ENCODE measurements around the gene ANXA6.
A peak's percentile ranks its signal among the peaks of the same experiment; 100 is the strongest.

The ANXA6 gene

DNA sequence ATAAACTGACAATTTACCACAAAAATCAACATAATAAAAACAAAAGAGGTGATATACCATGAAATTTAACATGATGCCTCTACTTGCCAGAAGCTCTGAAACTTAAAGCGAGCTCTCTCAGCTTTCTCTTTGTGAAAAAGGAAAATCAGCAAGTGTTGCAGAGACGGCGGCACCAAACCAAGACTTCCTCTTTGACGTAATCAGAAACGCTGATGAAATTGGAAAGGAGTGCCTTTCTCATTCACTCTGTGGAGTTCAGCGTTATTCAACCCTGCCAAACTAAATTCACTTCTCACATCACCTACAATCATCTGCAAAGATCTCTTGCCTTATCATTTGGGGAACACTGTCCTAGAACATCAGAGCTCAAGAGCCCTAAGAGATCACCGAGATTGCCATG lies 32.2 kb downstream of the ANXA6 start:
- DNase-seq = no peak

- DNase-seq = no peak
These were observed 33.5 kb downstream of the ANXA6 start for GRCh38 chr5:151123897-151124751.

GRCh38 chr5:151122828-151123227 lies 34.8 kb downstream of the ANXA6 start:
- DNase-seq = no peak

DNA sequence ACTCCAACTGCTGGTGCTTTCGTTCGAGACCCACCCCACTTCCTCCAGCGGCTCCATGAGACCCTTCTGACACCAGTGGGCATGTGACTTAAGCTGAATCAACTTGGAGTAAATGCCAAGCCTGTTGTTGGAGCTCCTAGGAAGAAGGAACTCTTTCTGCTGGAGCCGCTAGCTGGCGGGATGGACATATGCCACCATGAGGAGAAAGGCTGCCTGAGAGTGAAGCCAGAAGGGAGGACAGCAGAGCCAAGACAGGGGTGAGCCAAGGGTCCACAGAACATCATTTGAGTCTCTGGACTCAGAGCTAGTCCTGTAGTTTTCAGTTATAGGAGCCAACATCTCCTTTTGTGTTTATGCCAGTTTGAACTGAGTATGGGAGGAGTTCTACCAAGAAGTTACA lies 35.9 kb downstream of the ANXA6 start:
- DNase-seq = no peak

GRCh38 chr5:151121095-151121494 lies 36.5 kb downstream of the ANXA6 start:
- DNase-seq = no peak

DNA sequence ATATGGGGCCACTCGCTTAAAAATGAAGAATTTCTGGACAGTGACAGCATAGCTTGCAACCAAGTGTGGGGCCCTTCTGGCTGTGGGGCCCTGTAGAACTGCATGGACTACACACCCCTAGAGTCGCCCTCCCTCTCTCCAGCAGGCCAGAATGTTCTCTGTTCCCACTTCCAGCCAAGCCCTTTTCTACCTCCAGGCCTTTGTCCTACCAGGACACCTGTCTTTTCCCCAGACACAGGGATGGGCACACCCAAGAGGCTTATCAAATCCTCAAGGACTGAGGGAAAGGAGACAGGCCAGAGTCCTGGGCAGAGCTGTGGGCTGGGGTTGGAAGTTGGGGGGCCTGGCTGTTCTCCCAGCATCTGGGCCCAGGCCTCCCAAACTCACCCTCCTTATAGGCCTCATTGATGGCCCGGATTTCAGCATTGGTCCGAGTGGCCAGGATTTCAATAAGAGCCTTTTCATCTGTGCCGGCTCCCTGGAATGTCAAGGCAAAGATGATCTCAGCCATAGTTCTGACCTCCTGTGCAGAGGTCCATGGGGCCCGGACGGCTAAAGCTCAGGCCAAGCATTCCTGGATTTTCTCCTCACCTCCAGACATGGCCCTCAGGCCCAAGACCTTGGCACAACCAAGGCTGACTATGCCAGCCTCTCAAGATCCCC lies 38.5 kb downstream of the ANXA6 start:
- no peak for DNase-seq

- DNase-seq = peak; percentile 14
These were observed 42.2 kb downstream of the ANXA6 start for GRCh38 chr5:151115272-151115905.

GRCh38 chr5:151113651-151114050 lies 43.9 kb downstream of the ANXA6 start:
- DNase-seq = no peak

GRCh38 chr5:151110992-151111391 lies 46.6 kb downstream of the ANXA6 start:
- DNase-seq = peak; percentile 68

- no peak for DNase-seq
These were observed 47.4 kb downstream of the ANXA6 start for GRCh38 chr5:151110122-151110681.

GRCh38 chr5:151108566-151108965 lies 49.0 kb downstream of the ANXA6 start:
- no peak for DNase-seq

DNA sequence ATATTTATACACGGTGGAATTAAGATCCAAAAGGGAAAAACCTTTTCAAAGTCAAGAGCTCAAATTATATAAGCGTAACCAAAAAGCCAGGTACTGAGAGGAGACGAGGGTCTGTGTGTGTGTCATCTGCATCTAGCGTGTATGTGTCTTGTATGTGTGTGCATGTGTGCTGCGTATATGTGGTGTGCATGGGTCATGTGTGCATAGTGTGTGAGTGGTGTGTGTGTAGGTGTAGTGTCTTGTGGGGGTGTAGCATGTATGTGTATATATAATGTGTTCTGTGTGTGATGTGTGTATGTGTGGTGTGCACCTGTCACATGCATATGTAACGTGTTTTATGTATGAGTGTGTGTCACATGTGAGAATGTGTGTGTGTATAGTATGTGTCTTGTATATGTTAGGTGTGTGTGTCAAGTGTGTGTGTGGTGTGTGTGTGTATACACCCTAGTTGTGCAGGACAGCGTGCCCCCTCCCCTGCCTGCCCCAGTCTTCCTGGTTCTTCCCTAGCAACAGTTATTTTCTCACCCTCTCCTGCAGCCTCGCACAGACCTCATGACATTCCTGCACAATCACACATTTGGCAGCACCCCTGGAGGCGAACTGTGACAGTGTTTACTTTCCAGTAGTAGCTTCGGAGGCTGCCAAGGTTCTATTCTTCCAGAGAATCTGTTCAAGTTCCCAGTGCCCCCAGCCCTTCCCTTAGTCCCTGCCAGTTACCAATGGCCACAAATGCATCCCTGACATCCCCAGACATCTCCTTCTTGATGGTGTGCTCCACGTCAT lies 49.6 kb downstream of the ANXA6 start:
- DNase-seq = no peak

- DNase-seq = peak; percentile 36
These were observed 50.5 kb downstream of the ANXA6 start for GRCh38 chr5:151107084-151107483.

GRCh38 chr5:151106509-151106908 lies 51.1 kb downstream of the ANXA6 start:
- no peak for DNase-seq

DNA sequence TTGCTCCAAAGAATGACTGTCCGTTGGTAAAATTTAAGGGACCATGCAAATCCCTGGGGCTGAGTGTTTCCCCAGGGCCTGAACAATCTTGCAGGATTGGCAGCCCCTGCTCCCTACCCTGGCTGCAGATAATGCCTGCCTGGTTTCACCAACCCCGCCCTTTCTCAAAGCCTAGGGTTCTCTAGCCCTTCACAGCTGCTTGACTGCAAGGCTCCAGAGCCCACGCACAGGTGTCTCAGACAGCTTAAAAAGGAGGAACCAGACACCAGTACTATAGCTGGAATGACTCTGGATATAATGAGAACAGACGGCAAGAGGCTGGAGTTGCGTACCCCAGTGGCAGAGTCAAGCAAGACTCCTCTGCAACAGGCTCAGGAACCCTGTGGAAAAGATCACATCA lies 51.5 kb downstream of the ANXA6 start:
- DNase-seq = no peak

- no peak for DNase-seq
These were observed 52.0 kb downstream of the ANXA6 start for GRCh38 chr5:151105561-151105960.

- no peak for DNase-seq
These were observed 52.8 kb downstream of the ANXA6 start for GRCh38 chr5:151104795-151105194.

- no peak for DNase-seq
These were observed 55.8 kb downstream of the ANXA6 start for GRCh38 chr5:151101746-151102145.

DNA sequence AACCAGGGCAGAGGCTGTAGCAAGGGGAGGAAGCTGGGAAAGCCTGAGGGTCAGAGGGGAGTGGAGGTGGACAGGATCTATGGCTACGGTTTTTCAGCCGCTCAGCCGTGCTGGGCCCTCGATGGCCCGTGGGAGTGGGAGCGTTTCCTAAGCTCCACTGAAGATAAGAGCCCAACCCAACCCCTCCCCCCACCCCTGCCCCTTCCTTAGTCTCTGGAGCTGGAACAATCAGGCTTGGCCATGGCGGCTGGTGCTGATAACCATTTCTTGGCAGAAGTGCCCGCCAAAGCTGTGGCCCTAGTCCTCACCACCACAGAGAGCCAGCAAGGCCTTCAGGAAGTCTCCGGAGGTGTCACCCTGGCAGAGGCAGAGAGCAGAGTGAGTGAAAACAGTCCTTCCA lies 56.4 kb downstream of the ANXA6 start:
- no peak for DNase-seq

GRCh38 chr5:151100681-151101080 lies 56.9 kb downstream of the ANXA6 start:
- no peak for DNase-seq

DNA sequence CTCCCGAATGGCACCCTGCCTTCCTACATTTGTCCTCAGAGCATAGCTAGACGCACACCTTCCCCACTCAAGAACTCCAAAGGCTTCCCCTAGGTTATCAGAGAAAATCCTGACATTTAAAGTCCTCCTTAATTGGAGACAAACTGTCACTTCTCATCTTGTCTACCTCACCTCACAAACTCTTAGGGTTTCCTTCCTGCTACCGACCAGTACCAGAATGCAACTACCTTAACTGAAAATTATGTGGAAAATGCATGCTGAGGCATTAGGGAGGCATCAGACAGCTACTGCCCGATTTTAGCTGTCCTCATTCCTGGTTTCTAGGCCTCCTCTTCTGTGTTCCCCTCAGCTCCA lies 58.8 kb downstream of the ANXA6 start:
- no peak for DNase-seq

GRCh38 chr5:151097820-151098767 lies 59.5 kb downstream of the ANXA6 start:
- no peak for DNase-seq

Data from NCI-H1048 (cell line).